ENCODE data around the gene RPS24. TPM values are rescaled to one million over a fixed set of nuclear protein-coding genes. Genes with fewer than 3 reads are reported as not detected.

The RPS24 gene
- 2,543 and 2,834 TPM in 2 replicates for total RNA-seq

GRCh38 chr10:78033637-78034470, at the start of gene RPS24:
Gene RPS24, plus strand, starts transcription at chr10:78033863. Its CDS starts 39 bp downstream, at chr10:78033902.

GRCh38 chr10:78029269-78030226, 4.1 kb upstream of the RPS24 start, which contains the start of gene POLR3A:
Gene POLR3A, minus strand, starts transcription at chr10:78029515. Its CDS starts 108 bp downstream, at chr10:78029407.

Other genes starting within 250 kb of the RPS24 start
- 40.9 and 48.3 TPM in 2 replicates for gene DLG5, start 107.1 kb upstream of the RPS24 start, total RNA-seq
- gene POLR3A, start 4.3 kb upstream of the RPS24 start, total RNA-seq, result 18.5 and 24.7 TPM in 2 replicates